ENCODE measurements around the gene IDNK.
"Not testable (repeated sequence)": the region's sequence is repeated elsewhere in the genome, so short reads cannot be mapped to it uniquely, and the experiment has no call there.

Gene IDNK

DNA sequence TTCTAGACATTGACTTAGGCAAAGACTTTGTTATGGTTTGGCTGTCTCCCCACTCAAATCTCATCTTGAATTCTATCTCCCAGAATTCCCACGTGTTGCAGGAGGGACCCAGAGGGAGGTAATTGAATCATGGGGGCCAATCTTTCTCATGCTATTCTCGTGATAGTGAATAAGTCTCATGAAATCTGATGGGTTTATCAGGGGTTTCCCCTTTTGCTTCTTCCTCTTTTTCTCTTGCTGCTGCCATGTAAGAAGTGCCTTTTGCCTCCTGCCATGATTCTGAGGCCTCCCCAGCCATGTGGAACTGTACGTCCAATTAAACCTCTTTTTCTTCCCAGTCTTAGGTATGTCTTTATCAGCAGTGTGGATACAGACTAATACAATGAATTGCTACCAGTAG, 15.3 kb upstream of the IDNK start:
- peak in 1 of 2 experiments; percentile 19 for DNase-seq (ENCODE audit: low read depth in 1 of 2, low spot score in 1 of 2)
- peak; percentile 72; the same call in 1 of the 2 replicates for TF ChIP-seq SPI1 (IDR thresholded peaks at IDR 0.05; ENCODE audit: borderline replicate concordance, low read depth)
- H3K27me3 ChIP-seq (ENCODE audit: insufficient read depth, poor library complexity, severe bottlenecking); H3K4me3 ChIP-seq (replicated peaks; ENCODE audit: insufficient read depth, low read length); H3K27ac ChIP-seq (replicated peaks): not testable (repeated sequence)

DNA sequence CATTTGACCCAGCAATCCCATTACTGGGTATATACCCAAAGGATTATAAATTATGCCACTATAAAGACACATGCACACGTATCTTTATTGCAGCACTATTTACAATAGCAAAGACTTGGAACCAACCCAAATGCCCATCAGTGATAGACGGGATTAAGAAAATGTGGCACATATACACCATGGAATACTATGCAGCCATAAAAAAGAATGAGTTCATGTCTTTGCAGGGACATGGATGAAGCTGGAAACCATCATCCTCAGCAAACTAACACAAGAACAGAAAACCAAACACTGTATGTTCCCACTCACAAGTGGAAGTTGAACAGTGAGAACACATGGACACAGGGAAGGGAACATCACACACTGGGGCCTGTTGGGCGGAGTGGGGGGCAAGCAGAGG, 9.6 kb upstream of the IDNK start:
- not testable (repeated sequence) for H3K4me3 ChIP-seq (replicated peaks; ENCODE audit: insufficient read depth, low read length); H3K27ac ChIP-seq (replicated peaks); H3K27me3 ChIP-seq (ENCODE audit: insufficient read depth, poor library complexity, severe bottlenecking); DNase-seq (ENCODE audit: low read depth in 1 of 2, low spot score in 1 of 2)

DNA sequence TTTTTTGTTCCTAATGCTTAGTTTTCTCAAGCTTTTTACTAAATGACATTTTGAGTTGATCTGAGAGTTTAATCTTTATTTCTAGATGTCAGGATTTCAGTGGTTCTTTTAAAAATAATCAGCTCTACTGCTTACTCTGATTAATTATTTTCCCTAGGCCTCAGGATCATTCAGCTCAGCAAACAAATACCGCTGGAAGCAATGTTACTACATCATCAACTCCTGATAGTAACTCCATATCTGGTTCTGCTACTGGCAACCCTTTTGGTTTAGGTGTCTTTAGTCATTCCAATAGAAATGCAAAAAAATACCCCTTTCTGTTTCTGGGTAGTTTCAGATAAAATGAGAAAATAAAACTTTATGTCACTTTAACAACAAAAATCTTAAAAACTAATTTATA, 5.6 kb upstream of the IDNK start:
- TF ChIP-seq, protein P1, sequence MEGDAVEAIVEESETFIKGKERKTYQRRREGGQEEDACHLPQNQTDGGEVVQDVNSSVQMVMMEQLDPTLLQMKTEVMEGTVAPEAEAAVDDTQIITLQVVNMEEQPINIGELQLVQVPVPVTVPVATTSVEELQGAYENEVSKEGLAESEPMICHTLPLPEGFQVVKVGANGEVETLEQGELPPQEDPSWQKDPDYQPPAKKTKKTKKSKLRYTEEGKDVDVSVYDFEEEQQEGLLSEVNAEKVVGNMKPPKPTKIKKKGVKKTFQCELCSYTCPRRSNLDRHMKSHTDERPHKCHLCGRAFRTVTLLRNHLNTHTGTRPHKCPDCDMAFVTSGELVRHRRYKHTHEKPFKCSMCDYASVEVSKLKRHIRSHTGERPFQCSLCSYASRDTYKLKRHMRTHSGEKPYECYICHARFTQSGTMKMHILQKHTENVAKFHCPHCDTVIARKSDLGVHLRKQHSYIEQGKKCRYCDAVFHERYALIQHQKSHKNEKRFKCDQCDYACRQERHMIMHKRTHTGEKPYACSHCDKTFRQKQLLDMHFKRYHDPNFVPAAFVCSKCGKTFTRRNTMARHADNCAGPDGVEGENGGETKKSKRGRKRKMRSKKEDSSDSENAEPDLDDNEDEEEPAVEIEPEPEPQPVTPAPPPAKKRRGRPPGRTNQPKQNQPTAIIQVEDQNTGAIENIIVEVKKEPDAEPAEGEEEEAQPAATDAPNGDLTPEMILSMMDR (IDR thresholded peaks at IDR 0.05; ENCODE audit: insufficient read depth, low read length): no peak
- TF ChIP-seq, protein P2, sequence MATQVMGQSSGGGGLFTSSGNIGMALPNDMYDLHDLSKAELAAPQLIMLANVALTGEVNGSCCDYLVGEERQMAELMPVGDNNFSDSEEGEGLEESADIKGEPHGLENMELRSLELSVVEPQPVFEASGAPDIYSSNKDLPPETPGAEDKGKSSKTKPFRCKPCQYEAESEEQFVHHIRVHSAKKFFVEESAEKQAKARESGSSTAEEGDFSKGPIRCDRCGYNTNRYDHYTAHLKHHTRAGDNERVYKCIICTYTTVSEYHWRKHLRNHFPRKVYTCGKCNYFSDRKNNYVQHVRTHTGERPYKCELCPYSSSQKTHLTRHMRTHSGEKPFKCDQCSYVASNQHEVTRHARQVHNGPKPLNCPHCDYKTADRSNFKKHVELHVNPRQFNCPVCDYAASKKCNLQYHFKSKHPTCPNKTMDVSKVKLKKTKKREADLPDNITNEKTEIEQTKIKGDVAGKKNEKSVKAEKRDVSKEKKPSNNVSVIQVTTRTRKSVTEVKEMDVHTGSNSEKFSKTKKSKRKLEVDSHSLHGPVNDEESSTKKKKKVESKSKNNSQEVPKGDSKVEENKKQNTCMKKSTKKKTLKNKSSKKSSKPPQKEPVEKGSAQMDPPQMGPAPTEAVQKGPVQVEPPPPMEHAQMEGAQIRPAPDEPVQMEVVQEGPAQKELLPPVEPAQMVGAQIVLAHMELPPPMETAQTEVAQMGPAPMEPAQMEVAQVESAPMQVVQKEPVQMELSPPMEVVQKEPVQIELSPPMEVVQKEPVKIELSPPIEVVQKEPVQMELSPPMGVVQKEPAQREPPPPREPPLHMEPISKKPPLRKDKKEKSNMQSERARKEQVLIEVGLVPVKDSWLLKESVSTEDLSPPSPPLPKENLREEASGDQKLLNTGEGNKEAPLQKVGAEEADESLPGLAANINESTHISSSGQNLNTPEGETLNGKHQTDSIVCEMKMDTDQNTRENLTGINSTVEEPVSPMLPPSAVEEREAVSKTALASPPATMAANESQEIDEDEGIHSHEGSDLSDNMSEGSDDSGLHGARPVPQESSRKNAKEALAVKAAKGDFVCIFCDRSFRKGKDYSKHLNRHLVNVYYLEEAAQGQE (IDR thresholded peaks at IDR 0.05; ENCODE audit: insufficient replicate concordance, low read depth): no peak
- TF ChIP-seq POLR2AphosphoS5 (IDR thresholded peaks at IDR 0.05; ENCODE audit: low read depth) (no peak), SPI1 (IDR thresholded peaks at IDR 0.05; ENCODE audit: borderline replicate concordance, low read depth) (no peak), GABPA (IDR thresholded peaks at IDR 0.05; ENCODE audit: low read depth) (no peak)

DNA sequence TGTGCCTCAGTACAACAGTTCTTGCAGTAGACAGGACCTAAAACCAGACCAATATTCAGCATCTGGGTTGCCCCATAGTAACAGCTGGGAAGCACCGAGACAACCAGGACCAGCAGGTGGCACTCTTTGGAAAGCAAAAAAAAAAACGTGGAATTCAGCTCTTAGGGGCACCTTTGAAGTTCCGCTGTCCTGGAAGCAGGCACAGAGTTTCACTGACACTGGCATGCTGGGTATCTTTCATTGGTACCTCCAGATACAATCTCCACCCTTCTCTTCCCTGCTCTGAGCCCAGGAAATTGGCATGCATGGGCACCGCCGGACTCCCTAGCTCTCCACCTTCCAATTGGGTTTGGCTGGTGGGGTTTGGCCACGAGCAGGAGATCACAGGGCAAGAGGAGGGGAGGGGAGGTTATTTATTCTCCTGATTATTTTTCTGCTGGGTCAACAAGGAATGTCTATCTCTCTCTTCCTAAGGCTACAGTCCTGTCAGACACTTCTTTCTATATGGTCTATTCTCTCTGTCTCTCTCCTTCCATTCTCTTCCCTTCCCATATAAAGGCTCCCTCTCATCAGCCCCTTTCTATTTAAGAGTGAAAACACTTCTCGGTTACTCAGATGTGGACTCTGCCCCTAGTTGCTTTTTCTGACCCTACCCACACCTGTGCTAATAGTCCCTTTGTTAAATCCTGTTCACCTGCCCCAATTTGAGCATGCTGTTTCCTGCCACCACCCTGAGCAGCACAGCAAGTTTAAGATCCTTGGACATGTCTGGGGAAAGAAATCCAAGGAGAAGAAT, 1.9 kb upstream of the IDNK start:
- H3K27me3 ChIP-seq (ENCODE audit: insufficient read depth, poor library complexity, severe bottlenecking): no peaks in the 10 kb centered on the region
- no peak for TF ChIP-seq POLR2AphosphoS5 (IDR thresholded peaks at IDR 0.05; ENCODE audit: low read depth)
- TF ChIP-seq, protein P2 (IDR thresholded peaks at IDR 0.05; ENCODE audit: insufficient replicate concordance, low read depth): no peak
- TF ChIP-seq, protein P1 (IDR thresholded peaks at IDR 0.05; ENCODE audit: insufficient read depth, low read length): peak; percentile 24
- no peak overlapping the region for H3K4me3 ChIP-seq (replicated peaks; ENCODE audit: insufficient read depth, low read length)
- DNase-seq (ENCODE audit: low read depth in 1 of 2, low spot score in 1 of 2): peak; percentile 40 to 46
- no peak overlapping the region for H3K27ac ChIP-seq (replicated peaks)

More for the DNA sequence above, 5.6 kb upstream of the IDNK start:
- Histone ChIP-seq H3K4me3 (replicated peaks; ENCODE audit: insufficient read depth, low read length) (no peak overlapping the region), H3K27me3 (ENCODE audit: insufficient read depth, poor library complexity, severe bottlenecking) (no peaks in the 10 kb centered on the region), H3K27ac (replicated peaks) (no peak overlapping the region)
- DNase-seq (ENCODE audit: low read depth in 1 of 2, low spot score in 1 of 2): no peak

DNA sequence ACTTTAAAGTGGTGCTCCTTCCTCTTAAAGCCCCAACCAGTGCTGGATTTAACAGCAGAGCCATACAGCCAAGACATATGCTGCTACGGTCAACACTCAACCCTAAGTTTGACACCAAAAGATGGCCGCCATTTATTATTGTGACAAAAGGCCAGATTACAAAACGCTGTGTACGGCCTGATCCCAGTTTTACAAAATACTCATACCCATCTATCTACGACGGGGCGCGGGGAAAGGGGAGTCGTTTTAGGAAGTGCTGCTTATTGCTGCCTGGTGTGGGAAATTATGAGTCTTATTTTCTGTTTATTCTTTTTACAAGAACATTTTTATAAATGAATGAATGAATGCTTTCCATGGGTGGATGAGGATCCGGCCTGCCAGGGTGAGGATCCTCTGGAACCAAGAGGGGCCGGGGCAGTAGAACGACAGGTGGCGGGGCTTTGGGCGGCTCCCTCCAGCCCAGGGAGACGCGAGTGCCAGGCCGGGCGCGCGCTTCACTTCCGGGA, 457 bp upstream of the IDNK start:
- TF ChIP-seq, protein P2 (IDR thresholded peaks at IDR 0.05; ENCODE audit: insufficient replicate concordance, low read depth): no peak
- TF ChIP-seq POLR2AphosphoS5 (IDR thresholded peaks at IDR 0.05; ENCODE audit: low read depth): 0 out of 2 replicates have a peak, but pooled peaks have one; percentile 70
- TF ChIP-seq SPI1 (IDR thresholded peaks at IDR 0.05; ENCODE audit: borderline replicate concordance, low read depth): peak; percentile 28; the same call in 1 of the 2 replicates
- Histone ChIP-seq H3K27ac (replicated peaks) (peak overlapping the region; percentile 85), H3K4me3 (replicated peaks; ENCODE audit: insufficient read depth, low read length) (peak overlapping the region; percentile 76), H3K27me3 (ENCODE audit: insufficient read depth, poor library complexity, severe bottlenecking) (no peaks in the 10 kb centered on the region)
- peak in 1 of 2 experiments; percentile 74 for DNase-seq (ENCODE audit: low read depth in 1 of 2, low spot score in 1 of 2)

All from HL-60 (cell line).